Heart left ventricle (tissue), 16 donors: Measurements from ENCODE around the gene HACD2. TPM values are rescaled to one million over a fixed set of nuclear protein-coding genes. Genes with fewer than 3 reads are reported as not detected.

Experiments used
- ATAC-seq, 4 donors: fragments of 200-7000 bp; cut with Tn5 transposase; one replicate each; pipeline ENCODE4 v1.9.1; 2020 to 2022; ENCODE audit warnings: moderate library complexity in 4 of 4, mild to moderate bottlenecking in 3 of 4, moderate number of reproducible peaks in 1 of 4
- DNase-seq, 5 donors: peaks; one replicate each; pipeline ENCODE4 v3.0.0-alpha.2; 2020
- H3K27ac ChIP-seq, 12 donors: fragments of 200-600 bp; sonication (generic) in 4 of 12; one replicate each; pipeline versions ENCODE4 v1.5.0 to v1.8.0; 2016 to 2022; ENCODE audit warnings: mild to moderate bottlenecking in 2 of 12
- H3K27me3 ChIP-seq, 9 donors: fragments of 200-600 bp; sonication (generic) in 2 of 9; one replicate each; pipeline versions ENCODE4 v1.5.1 to v1.8.0; 2016 to 2022; ENCODE audit warnings: mild to moderate bottlenecking in 3 of 9
- H3K36me3 ChIP-seq, 9 donors: fragments of 200-600 bp; sonication (generic) in 2 of 9; one replicate each; pipeline versions ENCODE4 v1.5.0 to v1.8.0; 2018 to 2022; ENCODE audit warnings: mild to moderate bottlenecking in 2 of 9
- H3K4me1 ChIP-seq, 12 donors: fragments of 200-600 bp; sonication (generic) in 4 of 12; one replicate each; pipeline versions ENCODE4 v1.5.0 to v1.8.0; 2016 to 2022; ENCODE audit warnings: mild to moderate bottlenecking in 3 of 12
- H3K4me3 ChIP-seq, 12 donors: fragments of 200-600 bp; sonication (generic) in 4 of 12; one replicate each; pipeline versions ENCODE4 v1.5.0 to v1.8.0; 2017 to 2022; ENCODE audit warnings: mild to moderate bottlenecking in 9 of 12, moderate library complexity in 4 of 12
- H3K9me3 ChIP-seq, 12 donors: fragments of 200-600 bp; sonication (generic) in 4 of 12; one replicate each; pipeline versions ENCODE4 v1.5.0 to v1.8.0; 2016 to 2022; ENCODE audit warnings: mild to moderate bottlenecking in 1 of 12
- POLR2A ChIP-seq, 2 donors: fragments of 450-650 bp; IDR thresholded peaks; one replicate each; pipeline ENCODE4 v1.6.1; 2017; ENCODE audit warnings: antibody characterized with exemption in 2 of 2, mild to moderate bottlenecking in 2 of 2, moderate library complexity in 2 of 2
- WGBS, 4 donors: extraction: QIAGEN DNeasy Blood & Tissue Kit in 2 of 4; methylation state at CpG; one replicate each; pipeline versions ENCODE4 v1.1.5 to v1.1.7; 2013 to 2018; 5-methylcytosine and 5-hydroxymethylcytosine counted together
- intact Hi-C, 10 donors: fragments of 100-400 bp; cut with DNase I; formaldehyde crosslinking; loops; one replicate each; pipeline versions ENCODE4 v1.11.1 to v1.14.2; 2022
- polyA plus RNA-seq, 2 donors: library from polyadenylated mRNA; stranded (reverse); fragments of 200-250 nt; gene quantifications; one replicate each; pipeline ENCODE4 v1.2.3, GENCODE V29; 2013
- total RNA-seq, 9 donors: library from RNA; depleted of rRNA in 2 of 9; stranded (reverse); fragments of >200 nt in 2 of 9; fragmentation: NEBNext Ultra II Directional in 3 of 9; extraction: Animal tissue kit (Norgen Biotek cat#: 25700) in 3 of 9; gene quantifications; one replicate each; pipeline versions ENCODE4 v1.1.0 to v1.2.4, GENCODE V29; 2016 to 2023
- TF ChIP-seq, protein P1 (sequence below), 12 donors: fragments of 200-600 bp; sonication (generic) in 4 of 12; IDR thresholded peaks; one replicate each; pipeline versions ENCODE4 v1.5.0 to v1.8.0; 2018 to 2022; ENCODE audit warnings: antibody characterized with exemption in 12 of 12, mild to moderate bottlenecking in 5 of 12
- donor health status: ischemic (EF 13 %, LVEDD 7.1; RV severe dilation, severe dysfunction).
- donor health status: healthy with polysubstance abuse.
- donor health status: DM: no; HTN: yes; CAD: no.
- donor health status: DM: no; HTN: no; CAD: no.
- donor health status: ischemic (EF 25% LVEDD 6.9; RV normal size, moderate dysfunction).
- donor health status: ischemic (EF 25% LVEDD 5.7; RV mildly dilated, moderate dysfunction).
- donor health status: healthy.
- donor health status: DM: yes; HTN: yes; CAD: no.
- donor health status: ischemic (EF 35%, LVEDD 5.7; RV mildly dilated, moderate dysfunction).
- donor health status: nonischemic (EF 11% LVEDD 7.7; RV severe dilation, severe dysfunction).
- donor health status: DM: yes; HTN: yes; CAD: no.
- donor health status: PGD.
- donor health status: ischemic (EF 29% LVEDD 5.4; RV normal size, mild dysfunction).
- donor health status: nonischemic (EF 23%, LVEDD 6.1; RV moderate dilation, normal function).

HACD2 gene
- total and polyA plus RNA-seq, 11 donors, result 5.6 to 23.3 (median 9.7) TPM

DNA sequence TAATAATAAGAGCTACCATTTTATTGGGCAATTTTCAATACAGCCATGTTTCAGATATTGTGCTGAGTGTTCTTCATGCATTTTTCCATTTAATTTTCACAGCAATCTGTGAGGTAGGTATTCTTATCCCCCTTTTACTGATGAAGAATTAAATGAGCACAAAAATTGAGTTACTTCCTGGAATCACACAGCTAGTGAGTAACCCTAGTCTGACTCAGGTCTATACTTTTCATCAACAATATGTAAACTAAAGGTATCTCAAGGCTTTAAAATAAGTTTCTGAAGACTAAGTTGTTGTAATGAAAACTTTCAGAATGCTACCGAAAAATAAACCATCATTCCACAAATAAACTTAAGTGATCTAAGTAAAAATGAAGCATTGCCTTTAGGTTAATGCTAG, 22.3 kb downstream of the HACD2 start:
- no peaks in the 10 kb centered on the region for H3K27me3 ChIP-seq
- H3K9me3 ChIP-seq, result no peaks in the 10 kb centered on the region
- no peak overlapping the region for H3K27ac ChIP-seq
- peaks cover 0 to 8% (median 0%) of the 10 kb centered on the region in 9 donors for H3K36me3 ChIP-seq
- ATAC-seq (no peak), DNase-seq (no peak)
- TF ChIP-seq, protein P1, sequence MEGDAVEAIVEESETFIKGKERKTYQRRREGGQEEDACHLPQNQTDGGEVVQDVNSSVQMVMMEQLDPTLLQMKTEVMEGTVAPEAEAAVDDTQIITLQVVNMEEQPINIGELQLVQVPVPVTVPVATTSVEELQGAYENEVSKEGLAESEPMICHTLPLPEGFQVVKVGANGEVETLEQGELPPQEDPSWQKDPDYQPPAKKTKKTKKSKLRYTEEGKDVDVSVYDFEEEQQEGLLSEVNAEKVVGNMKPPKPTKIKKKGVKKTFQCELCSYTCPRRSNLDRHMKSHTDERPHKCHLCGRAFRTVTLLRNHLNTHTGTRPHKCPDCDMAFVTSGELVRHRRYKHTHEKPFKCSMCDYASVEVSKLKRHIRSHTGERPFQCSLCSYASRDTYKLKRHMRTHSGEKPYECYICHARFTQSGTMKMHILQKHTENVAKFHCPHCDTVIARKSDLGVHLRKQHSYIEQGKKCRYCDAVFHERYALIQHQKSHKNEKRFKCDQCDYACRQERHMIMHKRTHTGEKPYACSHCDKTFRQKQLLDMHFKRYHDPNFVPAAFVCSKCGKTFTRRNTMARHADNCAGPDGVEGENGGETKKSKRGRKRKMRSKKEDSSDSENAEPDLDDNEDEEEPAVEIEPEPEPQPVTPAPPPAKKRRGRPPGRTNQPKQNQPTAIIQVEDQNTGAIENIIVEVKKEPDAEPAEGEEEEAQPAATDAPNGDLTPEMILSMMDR (IDR thresholded peaks at IDR 0.05), result no peak
- TF ChIP-seq POLR2A (IDR thresholded peaks at IDR 0.05), result no peak
- WGBS, 4 donors, result 87 to 97% (median 94%) methylated on average over 1 of the region's 1 CpG
- peaks cover 0 to 5% (median 0%) of the 10 kb centered on the region in 12 donors for H3K4me1 ChIP-seq
- intact Hi-C loops, result loop anchor here in 1 of 10 donors (5.0 kb wide), 1 partner anchor 235 kb away; no protein-coding TSS in a partner anchor
- H3K4me3 ChIP-seq, result no peak overlapping the region

DNA sequence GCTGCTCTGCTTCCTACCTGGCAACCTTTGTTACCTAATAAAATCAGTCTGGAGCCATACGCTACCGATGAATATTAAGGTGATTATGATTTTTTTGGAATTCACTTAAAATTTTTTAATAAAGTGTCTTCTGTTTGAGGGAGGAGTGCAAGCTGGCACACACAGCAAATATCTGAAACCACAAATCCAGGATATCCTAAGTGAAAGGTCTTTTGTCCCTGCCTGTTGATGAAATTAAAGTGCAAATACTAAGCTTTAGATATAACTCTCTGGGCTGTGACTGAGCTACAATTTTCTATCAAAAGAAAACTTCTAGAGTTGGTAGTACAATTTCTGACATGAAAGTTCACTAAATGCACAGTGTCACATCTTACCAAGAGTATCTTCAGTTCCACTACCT, 23.7 kb downstream of the HACD2 start:
- Histone ChIP-seq H3K27ac (no peak overlapping the region), H3K9me3 (no peaks in the 10 kb centered on the region), H3K36me3 (peaks cover 0 to 8% (median 0%) of the 10 kb centered on the region in 9 donors), H3K4me1 (peaks cover 0 to 5% (median 0%) of the 10 kb centered on the region in 12 donors), H3K4me3 (no peak overlapping the region), H3K27me3 (no peaks in the 10 kb centered on the region)
- ATAC-seq, result no peak
- TF ChIP-seq POLR2A (IDR thresholded peaks at IDR 0.05), result no peak
- TF ChIP-seq, protein P1 (IDR thresholded peaks at IDR 0.05), result no peak
- intact Hi-C loops, result loop anchor here in 1 of 10 donors (5.0 kb wide), 1 partner anchor 234 kb away; no protein-coding TSS in a partner anchor
- 61 to 87% (median 78%) methylated on average over 2 of the region's 2 CpGs for WGBS, 4 donors
- DNase-seq, result no peak

DNA sequence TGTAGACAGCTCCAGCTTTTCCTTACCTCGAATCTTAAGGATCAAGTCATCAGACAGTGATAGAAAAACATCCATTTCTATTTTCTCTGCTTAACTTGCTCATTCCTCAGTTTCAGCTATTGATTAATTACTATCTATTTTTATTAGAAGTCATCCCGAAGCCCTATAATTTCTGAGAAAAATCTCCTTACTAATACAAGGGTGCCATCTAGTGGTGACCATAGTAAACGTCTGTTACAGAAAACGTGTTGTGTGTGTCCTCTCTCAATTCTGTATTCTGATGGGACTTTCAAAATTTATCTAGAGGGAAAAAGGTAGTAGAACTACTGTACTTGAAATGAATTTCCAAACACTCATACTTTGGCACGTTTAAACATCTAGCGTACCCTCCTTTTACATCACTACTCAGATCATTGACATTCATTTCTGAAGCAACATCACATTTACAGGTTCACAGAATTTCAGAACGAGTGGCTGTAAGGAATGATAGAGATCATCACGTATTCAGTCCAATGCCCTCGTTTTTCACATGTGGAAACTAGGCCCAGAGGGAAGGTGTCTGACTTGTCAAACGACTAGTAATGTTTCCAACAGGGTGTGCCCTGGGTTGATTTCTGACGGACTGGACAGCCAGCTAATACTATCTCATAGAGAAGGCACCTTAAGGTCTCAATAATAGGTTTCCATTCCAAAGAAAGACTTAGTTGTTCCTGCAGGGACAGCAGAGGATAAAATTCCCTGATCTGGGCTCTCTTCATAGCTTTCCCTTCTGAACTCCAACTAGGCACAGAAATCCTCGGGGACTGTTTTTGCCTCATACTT, 25.6 kb downstream of the HACD2 start:
- peak in 2 of 4 donors; percentile 41 for ATAC-seq
- intact Hi-C loops, result loop anchor here in 9 of 10 donors (1.0 to 10.0 kb wide), 10 partner anchors 57 to 617 kb away; partner anchors contain the start of genes ADCY5 (in 1 of the 9) and SEMA5B (in 1 of the 9)
- no peaks in the 10 kb centered on the region for H3K27me3 ChIP-seq
- WGBS, 4 donors, result 38 to 45% (median 41%) methylated on average over 12 of the region's 12 CpGs
- peaks cover 0 to 3% (median 0%) of the 10 kb centered on the region in 9 donors for H3K36me3 ChIP-seq
- H3K9me3 ChIP-seq, result peaks cover 0 to 16% (median 0%) of the 10 kb centered on the region in 12 donors
- peaks cover 0 to 5% (median 0%) of the 10 kb centered on the region in 12 donors for H3K4me1 ChIP-seq
- H3K4me3 ChIP-seq, result no peak overlapping the region
- H3K27ac ChIP-seq, result no peak overlapping the region
- no peak for DNase-seq
- TF ChIP-seq, protein P1 (IDR thresholded peaks at IDR 0.05), result peak; percentile 78 to 95 (median 84)
- no peak for TF ChIP-seq POLR2A (IDR thresholded peaks at IDR 0.05)

DNA sequence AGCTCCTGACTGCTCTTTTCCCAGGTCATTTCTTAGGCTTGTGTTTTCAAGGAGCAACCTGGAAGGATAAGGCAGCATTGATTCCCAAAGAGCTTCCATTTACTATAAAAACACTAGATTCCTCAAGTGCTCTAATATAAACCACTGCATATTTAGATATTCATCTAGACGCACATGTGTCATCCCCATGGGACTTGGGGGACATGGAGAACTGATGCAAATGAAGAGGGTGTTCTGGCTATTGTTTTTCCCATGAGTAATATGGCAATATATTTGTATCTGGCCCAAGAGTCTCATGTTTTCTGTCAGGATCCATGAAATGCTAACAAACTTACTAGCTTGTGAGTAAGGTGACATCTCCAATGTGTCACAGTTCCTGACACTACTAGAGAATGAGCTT, 31.3 kb downstream of the HACD2 start:
- Histone ChIP-seq H3K27ac (no peak overlapping the region), H3K36me3 (peaks cover 0 to 12% (median 8%) of the 10 kb centered on the region in 9 donors), H3K4me1 (no peaks in the 10 kb centered on the region), H3K27me3 (no peaks in the 10 kb centered on the region), H3K9me3 (peaks cover 0 to 31% (median 8%) of the 10 kb centered on the region in 12 donors), H3K4me3 (no peak overlapping the region)
- TF ChIP-seq POLR2A (IDR thresholded peaks at IDR 0.05), result no peak
- TF ChIP-seq, protein P1 (IDR thresholded peaks at IDR 0.05), result no peak
- intact Hi-C loops, result loop anchor here in 3 of 10 donors (10.0 kb wide), 3 partner anchors 99 to 609 kb away; partner anchors contain the start of gene SEMA5B (in 1 of the 3)
- ATAC-seq (no peak), DNase-seq (no peak)
- WGBS, 4 donors, result 82 to 100% (median 85%) methylated on average over 1 of the region's 1 CpG
